Glutamatergic neuron (in vitro differentiated cells): Measurements from ENCODE around the gene YOD1. TPM values are rescaled to one million over a fixed set of nuclear protein-coding genes. Genes with fewer than 3 reads are reported as not detected.

Experiments used
- DNase-seq: peaks from one replicate; pipeline ENCODE4 v3.0.0; 2022
- H3K27ac Mint-ChIP-seq: one replicate; pipeline ENCODE4 v1.8.0; 2020; ENCODE audit warnings: mild to moderate bottlenecking, mixed read lengths, inconsistent platforms; ENCODE audit not compliant: unreplicated experiment
- H3K27me3 Mint-ChIP-seq: one replicate; pipeline ENCODE4 v1.8.0; 2020; ENCODE audit warnings: mild to moderate bottlenecking, moderate library complexity, mixed read lengths, inconsistent platforms; ENCODE audit not compliant: unreplicated experiment
- H3K36me3 Mint-ChIP-seq: one replicate; pipeline ENCODE4 v1.8.0; 2020; ENCODE audit warnings: mild to moderate bottlenecking, mixed read lengths, inconsistent platforms; ENCODE audit not compliant: unreplicated experiment
- H3K4me1 Mint-ChIP-seq: one replicate; pipeline ENCODE4 v1.8.0; 2020; ENCODE audit warnings: mild to moderate bottlenecking, low read depth, mixed read lengths, inconsistent platforms; ENCODE audit not compliant: unreplicated experiment
- H3K4me3 Mint-ChIP-seq: one replicate; pipeline ENCODE4 v1.8.0; 2020; ENCODE audit warnings: mild to moderate bottlenecking, mixed read lengths, inconsistent platforms; ENCODE audit not compliant: unreplicated experiment
- H3K9me3 Mint-ChIP-seq: one replicate; pipeline ENCODE4 v1.8.0; 2020; ENCODE audit warnings: mild to moderate bottlenecking, moderate library complexity, mixed read lengths, inconsistent platforms; ENCODE audit not compliant: unreplicated experiment
- total RNA-seq: library from RNA; stranded (reverse); fragmentation: NEBNext Ultra II Directional; extraction: Animal tissue kit (Norgen Biotek cat#: 25700); gene quantifications from one replicate; pipeline ENCODE4 v1.2.1, GENCODE V29; 2021; ENCODE audit not compliant: unreplicated experiment
- TF ChIP-seq, protein P1 (sequence below): fragments of 200-600 bp; sonication (generic); IDR thresholded peaks from one replicate; pipeline ENCODE4 v1.5.0; 2021; ENCODE audit not compliant: partially characterized antibody, unreplicated experiment

Gene YOD1
- total RNA-seq, 1 donor from 2014 or later = 7.9 TPM

DNA sequence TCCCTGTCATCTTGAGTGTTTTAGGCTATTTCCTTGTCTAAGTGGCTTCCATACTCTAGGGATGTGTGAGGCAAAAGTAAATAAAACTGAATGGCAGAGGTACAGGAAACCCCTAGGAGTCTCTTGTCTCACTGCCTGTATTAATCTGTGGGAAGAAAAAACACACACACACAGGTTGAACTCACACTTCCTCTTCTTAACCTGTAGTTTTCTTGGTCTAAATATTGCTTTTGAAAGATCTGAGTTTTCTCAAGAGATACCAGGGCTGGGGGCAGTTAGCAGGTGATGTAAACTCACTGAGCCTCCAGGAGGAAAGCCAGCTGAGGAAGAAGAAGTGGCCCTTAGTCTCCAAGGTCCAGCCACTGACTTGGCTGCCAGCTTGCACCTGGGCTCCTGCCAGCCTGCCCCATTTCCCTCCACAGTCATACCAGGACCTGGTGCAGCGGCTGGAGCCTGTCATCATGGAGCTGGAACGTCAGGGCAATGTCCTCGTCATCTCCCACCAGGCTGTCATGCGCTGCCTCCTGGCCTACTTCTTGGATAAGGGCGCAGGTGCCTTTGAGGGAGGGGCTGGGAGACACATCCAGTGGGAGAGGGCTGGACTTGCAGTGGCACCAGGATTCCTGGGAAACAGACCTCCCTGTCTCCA, 19.0 kb upstream of the YOD1 start:
- DNase-seq = no peak
- Mint-ChIP-seq H3K4me1 (no peaks in the 10 kb centered on the region), H3K36me3 (no peaks in the 10 kb centered on the region), H3K4me3 (no peak overlapping the region), H3K27ac (no peak overlapping the region), H3K9me3 (no peaks in the 10 kb centered on the region), H3K27me3 (no peaks in the 10 kb centered on the region)
- TF ChIP-seq, protein P1, sequence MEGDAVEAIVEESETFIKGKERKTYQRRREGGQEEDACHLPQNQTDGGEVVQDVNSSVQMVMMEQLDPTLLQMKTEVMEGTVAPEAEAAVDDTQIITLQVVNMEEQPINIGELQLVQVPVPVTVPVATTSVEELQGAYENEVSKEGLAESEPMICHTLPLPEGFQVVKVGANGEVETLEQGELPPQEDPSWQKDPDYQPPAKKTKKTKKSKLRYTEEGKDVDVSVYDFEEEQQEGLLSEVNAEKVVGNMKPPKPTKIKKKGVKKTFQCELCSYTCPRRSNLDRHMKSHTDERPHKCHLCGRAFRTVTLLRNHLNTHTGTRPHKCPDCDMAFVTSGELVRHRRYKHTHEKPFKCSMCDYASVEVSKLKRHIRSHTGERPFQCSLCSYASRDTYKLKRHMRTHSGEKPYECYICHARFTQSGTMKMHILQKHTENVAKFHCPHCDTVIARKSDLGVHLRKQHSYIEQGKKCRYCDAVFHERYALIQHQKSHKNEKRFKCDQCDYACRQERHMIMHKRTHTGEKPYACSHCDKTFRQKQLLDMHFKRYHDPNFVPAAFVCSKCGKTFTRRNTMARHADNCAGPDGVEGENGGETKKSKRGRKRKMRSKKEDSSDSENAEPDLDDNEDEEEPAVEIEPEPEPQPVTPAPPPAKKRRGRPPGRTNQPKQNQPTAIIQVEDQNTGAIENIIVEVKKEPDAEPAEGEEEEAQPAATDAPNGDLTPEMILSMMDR = no peak

DNA sequence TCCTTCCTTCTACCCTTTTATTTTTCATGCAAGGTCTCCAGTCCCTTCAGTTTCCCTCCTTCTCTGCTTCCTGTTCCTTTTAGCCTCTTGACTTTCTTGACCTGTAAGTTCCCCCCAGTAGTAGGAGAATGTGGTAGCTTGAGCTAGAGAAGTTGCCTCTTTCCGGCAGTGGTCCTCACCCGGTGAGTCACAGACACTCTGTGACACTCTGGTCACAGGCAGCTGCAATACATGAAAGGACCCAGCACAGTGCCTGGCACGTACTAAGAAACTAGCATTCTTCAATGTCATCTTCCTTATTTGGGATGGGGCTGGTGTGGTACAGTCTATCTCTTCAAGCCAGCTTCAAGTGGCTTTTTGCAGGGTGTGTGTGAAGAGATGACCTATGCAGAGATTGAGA, 18.1 kb upstream of the YOD1 start:
- H3K9me3 Mint-ChIP-seq = no peaks in the 10 kb centered on the region
- no peaks in the 10 kb centered on the region for H3K4me1 Mint-ChIP-seq
- no peak for DNase-seq

DNA sequence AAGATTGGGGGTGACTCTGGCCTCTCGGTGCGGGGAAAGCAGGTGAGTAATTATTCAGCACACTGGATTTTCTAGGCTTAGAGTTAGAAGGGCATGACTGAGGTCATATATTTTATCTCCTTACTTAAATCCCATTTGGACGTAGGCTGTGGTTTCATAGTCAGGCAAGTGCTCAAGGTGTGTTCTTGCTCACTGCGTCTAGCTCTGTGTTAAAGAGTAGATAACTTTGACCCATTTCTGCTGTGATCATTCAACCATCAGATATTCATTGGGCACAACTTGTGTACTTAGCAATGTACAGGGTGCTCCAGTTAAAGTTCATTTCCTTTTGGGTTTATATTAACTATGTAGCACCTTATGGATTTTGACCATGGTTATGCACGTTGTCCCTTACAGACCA, 16.7 kb upstream of the YOD1 start:
- H3K27me3 Mint-ChIP-seq = no peaks in the 10 kb centered on the region
- no peaks in the 10 kb centered on the region for H3K9me3 Mint-ChIP-seq
- no peak for DNase-seq
- H3K4me3 Mint-ChIP-seq = no peak overlapping the region
- TF ChIP-seq, protein P1 = no peak
- no peaks in the 10 kb centered on the region for H3K36me3 Mint-ChIP-seq
- no peaks in the 10 kb centered on the region for H3K4me1 Mint-ChIP-seq
- H3K27ac Mint-ChIP-seq = no peak overlapping the region

More for the DNA sequence above, 18.1 kb upstream of the YOD1 start:
- H3K4me3 Mint-ChIP-seq = no peak overlapping the region
- TF ChIP-seq, protein P1 = no peak
- H3K27me3 Mint-ChIP-seq = no peaks in the 10 kb centered on the region
- H3K36me3 Mint-ChIP-seq = no peaks in the 10 kb centered on the region
- no peak overlapping the region for H3K27ac Mint-ChIP-seq

DNA sequence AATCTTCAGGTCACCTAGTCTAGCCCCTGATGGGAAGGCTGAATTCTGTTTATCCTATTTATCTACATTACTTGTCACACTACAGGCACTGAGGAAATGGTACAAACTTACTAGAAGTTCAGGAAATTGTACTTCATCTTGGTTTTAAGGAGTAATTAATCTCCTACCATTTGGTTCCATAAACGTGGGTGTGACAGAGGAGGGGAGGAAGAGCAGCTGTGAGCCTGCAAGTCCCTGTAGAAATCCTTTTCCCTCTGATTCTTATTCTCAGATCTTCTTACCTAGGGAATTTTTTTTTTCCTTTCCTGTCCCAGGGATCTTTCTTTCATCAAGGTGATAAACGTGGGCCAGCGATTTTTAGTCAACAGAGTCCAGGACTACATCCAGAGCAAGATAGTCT, 16.2 kb upstream of the YOD1 start:
- Mint-ChIP-seq H3K27ac (no peak overlapping the region), H3K4me1 (no peaks in the 10 kb centered on the region), H3K9me3 (no peaks in the 10 kb centered on the region), H3K27me3 (no peaks in the 10 kb centered on the region), H3K4me3 (no peak overlapping the region), H3K36me3 (no peaks in the 10 kb centered on the region)
- no peak for DNase-seq
- TF ChIP-seq, protein P1 = no peak

DNA sequence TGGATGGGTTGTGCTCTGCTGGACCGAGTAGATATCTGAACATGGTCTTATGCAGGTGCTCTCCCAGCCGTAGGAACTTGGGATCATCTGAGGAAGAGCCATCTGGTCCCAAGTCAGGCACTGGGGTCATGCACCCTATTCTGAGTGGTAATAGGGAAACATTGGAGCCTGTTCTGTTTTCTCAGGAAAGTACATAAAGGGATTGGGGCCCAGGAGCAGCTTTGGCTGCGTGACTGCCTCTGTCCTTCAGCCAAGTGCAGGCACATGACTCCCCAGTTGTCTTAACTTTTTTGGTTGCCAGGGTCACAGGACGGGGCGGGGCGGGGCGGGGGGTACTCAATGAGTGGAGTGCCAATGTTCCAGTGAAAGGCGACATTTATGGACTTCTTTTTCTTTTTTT, 13.6 kb upstream of the YOD1 start:
- Mint-ChIP-seq H3K36me3 (no peaks in the 10 kb centered on the region), H3K27me3 (no peaks in the 10 kb centered on the region), H3K4me1 (no peaks in the 10 kb centered on the region), H3K4me3 (no peak overlapping the region), H3K9me3 (no peaks in the 10 kb centered on the region), H3K27ac (no peak overlapping the region)
- no peak for DNase-seq
- TF ChIP-seq, protein P1 = no peak
